HepG2 (cell line): ENCODE results near the gene SNAPC4. TPM values are rescaled to one million over a fixed set of nuclear protein-coding genes. Genes with fewer than 3 reads are reported as not detected.
A peak's percentile ranks its signal among the peaks of the same experiment; 100 is the strongest.

Experiments
- ARID2 ChIP-seq: sonication (generic); formaldehyde crosslinking; IDR thresholded peaks from 2 replicates; pipeline ENCODE4 v1.8.1; 2022; ENCODE audit warnings: mild to moderate bottlenecking, missing genetic modification reagents, borderline replicate concordance
- ASH2L ChIP-seq: fragments of 300-600, 200-600 bp; sonication (generic); IDR thresholded peaks from 2 replicates; pipeline ENCODE4 v1.7.0; 2017; ENCODE audit warnings: low read depth, mild to moderate bottlenecking, moderate library complexity, mixed read lengths, low read length; ENCODE audit not compliant: insufficient read length
- BORCS8-MEF2B ChIP-seq: sonication (generic); formaldehyde crosslinking; IDR thresholded peaks from 2 replicates; pipeline ENCODE4 v1.8.0; 2022; ENCODE audit warnings: mild to moderate bottlenecking, missing genetic modification reagents
- CBFB ChIP-seq: sonication (generic); formaldehyde crosslinking; IDR thresholded peaks from 2 replicates; pipeline ENCODE4 v1.4.0; 2020; ENCODE audit warnings: missing genetic modification reagents
- CC2D1A ChIP-seq: sonication (generic); formaldehyde crosslinking; IDR thresholded peaks from 2 replicates; pipeline ENCODE4 v1.8.1; 2023; ENCODE audit warnings: mild to moderate bottlenecking, missing genetic modification reagents
- KDM5A ChIP-seq: fragments of 200-600 bp; sonication (generic); IDR thresholded peaks from 2 replicates; pipeline ENCODE4 v1.7.0; 2018; ENCODE audit warnings: antibody characterized with exemption, mild to moderate bottlenecking, low read length, borderline replicate concordance
- NFATC3 ChIP-seq: sonication (generic); formaldehyde crosslinking; IDR thresholded peaks from 2 replicates; pipeline ENCODE4 v1.5.1; 2020; ENCODE audit warnings: mild to moderate bottlenecking, missing genetic modification reagents
- NPAS2 ChIP-seq: sonication (generic); formaldehyde crosslinking; IDR thresholded peaks from 2 replicates; pipeline ENCODE4 v1.8.0; 2022; ENCODE audit warnings: mild to moderate bottlenecking, missing genetic modification reagents, borderline replicate concordance
- PCBP1 ChIP-seq: fragments of 200-400 bp; formaldehyde crosslinking; IDR thresholded peaks from 2 replicates; pipeline ENCODE4 v1.6.1; 2017; ENCODE audit warnings: mild to moderate bottlenecking, low read depth, low read length, borderline replicate concordance
- SALL1 ChIP-seq: sonication (generic); formaldehyde crosslinking; IDR thresholded peaks from 2 replicates; pipeline ENCODE4 v1.8.0; 2022; ENCODE audit warnings: mild to moderate bottlenecking, missing genetic modification reagents
- SIN3B ChIP-seq: fragments of 150-350 bp; IDR thresholded peaks from 2 replicates; pipeline ENCODE4 v1.6.1; 2014; ENCODE audit warnings: low read length
- SOX5 ChIP-seq: IDR thresholded peaks from 2 replicates; pipeline ENCODE4 v1.6.1; 2016; ENCODE audit warnings: borderline replicate concordance
- SP5 ChIP-seq: IDR thresholded peaks from 2 replicates; pipeline ENCODE4 v1.6.1; 2016; ENCODE audit warnings: low read depth, borderline replicate concordance
- SRF ChIP-seq: IDR thresholded peaks from 2 replicates; pipeline ENCODE4 v1.6.1; 2011; ENCODE audit warnings: mild to moderate bottlenecking, low read depth, low read length, moderate library complexity
- TOE1 ChIP-seq: sonication (generic); formaldehyde crosslinking; IDR thresholded peaks from 2 replicates; pipeline ENCODE4 v1.4.0; 2020; ENCODE audit warnings: mild to moderate bottlenecking, missing genetic modification reagents
- ZNF121 ChIP-seq: sonication (generic); formaldehyde crosslinking; IDR thresholded peaks from 2 replicates; pipeline ENCODE4 v1.5.0; 2020; ENCODE audit warnings: mild to moderate bottlenecking, missing genetic modification reagents
- ZNF558 ChIP-seq: sonication (generic); formaldehyde crosslinking; IDR thresholded peaks from 2 replicates; pipeline ENCODE4 v1.9.0; 2022; ENCODE audit warnings: mild to moderate bottlenecking, missing genetic modification reagents, borderline replicate concordance
- ZNF672 ChIP-seq: sonication (generic); formaldehyde crosslinking; IDR thresholded peaks from 2 replicates; pipeline ENCODE4 v1.8.1; 2022; ENCODE audit warnings: missing genetic modification reagents
- ZNF776 ChIP-seq: sonication (generic); formaldehyde crosslinking; IDR thresholded peaks from 2 replicates; pipeline ENCODE4 v1.4.0; 2020; ENCODE audit warnings: mild to moderate bottlenecking, missing genetic modification reagents
- polyA plus RNA-seq, 8 experiments: library from polyadenylated mRNA; depleted of rRNA in 3 of 8; stranded (reverse) in 7 of 8; unstranded in 1 of 8; fragments of >200 nt; fragmentation: Illumina TruSeq in 4 of 8; extraction: Trizol in 4 of 8; gene quantifications; 2 replicates each; pipeline versions ENCODE4 v1.2.1 to v1.2.3, GENCODE V29; 2011 to 2016; ENCODE audit warnings: low read depth in 4 of 8, missing spikeins in 1 of 8, mixed read lengths in 1 of 8; ENCODE audit not compliant: insufficient read depth in 1 of 8
- total RNA-seq, 5 experiments: library from RNA; depleted of rRNA; stranded (reverse); fragments of >200 nt; fragmentation: Illumina TruSeq; extraction: Trizol; gene quantifications; 2 replicates each; pipeline ENCODE4 v1.2.3, GENCODE V29; 2016; ENCODE audit warnings: low read depth in 1 of 5
- TF ChIP-seq, protein P1 (sequence below): sonication (generic); formaldehyde crosslinking; IDR thresholded peaks from 2 replicates; pipeline ENCODE4 v1.8.0; 2022; ENCODE audit warnings: mild to moderate bottlenecking, missing genetic modification reagents, moderate library complexity
- TF ChIP-seq, protein P2 (sequence below), 2 experiments: sonication (generic) in 1 of 2; formaldehyde crosslinking in 1 of 2; IDR thresholded peaks; 2 replicates each; pipeline versions ENCODE4 v1.4.0 to v1.6.1; 2018 to 2020; ENCODE audit warnings: missing genetic modification reagents in 2 of 2, borderline replicate concordance in 1 of 2, low read depth in 1 of 2, mild to moderate bottlenecking in 1 of 2, missing biosample characterization in 1 of 2
- TF ChIP-seq, protein P3 (sequence below): IDR thresholded peaks from 2 replicates; pipeline ENCODE4 v1.6.1; 2016; ENCODE audit warnings: low read depth, control low read depth
- TF ChIP-seq, protein P4 (sequence below): IDR thresholded peaks from 2 replicates; pipeline ENCODE4 v1.6.1; 2016; ENCODE audit warnings: missing genetic modification reagents, missing compliant biosample characterization
- TF ChIP-seq, protein P5 (sequence below): sonication (generic); formaldehyde crosslinking; IDR thresholded peaks from 2 replicates; pipeline ENCODE4 v1.4.0; 2020; ENCODE audit warnings: mild to moderate bottlenecking, low read depth, missing genetic modification reagents

SNAPC4 gene
- total and polyA plus RNA-seq, 2 of the 13 experiments (the other 11 are each of a cell fraction or from before 2014, with no cell fraction given) = 2.0 to 6.0 TPM

DNA sequence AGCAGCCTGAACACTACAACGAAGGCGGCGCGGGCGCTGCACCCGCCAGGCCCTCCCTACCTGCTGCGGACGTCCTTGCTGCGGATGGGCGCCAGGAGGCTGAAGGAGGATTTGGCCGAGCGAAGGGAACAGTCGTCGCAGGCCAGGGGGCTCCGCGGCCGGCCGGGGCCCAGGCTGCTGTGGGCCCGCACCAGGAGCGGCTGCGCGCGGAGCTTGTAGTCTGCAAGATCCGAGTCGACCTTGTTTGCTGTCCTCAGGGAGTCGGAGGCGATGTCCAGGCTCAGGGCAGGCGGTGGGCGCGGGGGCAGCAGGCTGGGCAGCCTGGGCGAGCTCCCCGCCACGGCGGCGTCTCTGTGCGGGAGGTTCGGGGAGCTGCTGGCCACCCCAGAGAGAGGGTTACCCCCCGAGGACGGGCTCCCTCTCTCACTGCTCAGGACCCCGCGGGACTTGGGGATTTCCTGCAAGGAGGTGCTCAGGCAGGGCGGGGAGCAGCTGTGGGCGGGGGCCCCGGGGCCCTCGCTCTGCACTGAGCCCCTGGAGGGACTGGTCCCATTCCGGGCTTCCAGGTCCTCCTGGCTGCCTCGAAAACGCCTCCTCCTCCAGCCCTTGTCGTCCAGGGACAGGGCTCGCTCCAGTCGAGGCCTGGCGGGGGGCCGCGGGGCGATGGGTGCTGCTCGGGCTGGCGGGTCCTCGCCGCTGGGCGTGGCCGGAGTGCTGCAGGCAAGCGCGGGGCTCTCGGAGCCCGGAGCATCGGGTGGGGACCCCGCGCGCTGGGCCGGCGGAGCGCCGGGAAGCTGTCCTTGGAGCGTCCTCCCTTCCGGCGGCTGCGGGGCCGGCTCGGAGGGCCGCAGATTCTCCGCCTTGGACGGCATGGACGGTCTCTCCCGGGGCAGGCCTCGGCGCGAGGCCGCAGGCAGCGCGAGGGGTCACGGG lies 38.8 kb upstream of the SNAPC4 start (continued):
- TF ChIP-seq KDM5A (no peak), NFATC3 (CRISPR knock-in tag) (no peak), TOE1 (CRISPR knock-in tag) (no peak), ZNF121 (CRISPR knock-in tag) (no peak), ZNF672 (CRISPR knock-in tag) (no peak), PCBP1 (no peak), BORCS8-MEF2B (CRISPR knock-in tag) (0 out of 2 replicates have a peak, but pooled peaks have one; percentile 18), ARID2 (CRISPR knock-in tag) (no peak), SOX5 (no peak), ASH2L (no peak), SALL1 (CRISPR knock-in tag) (0 out of 2 replicates have a peak, but pooled peaks have one; percentile 35), CBFB (no peak), SRF (no peak), NPAS2 (CRISPR knock-in tag) (no peak), SIN3B (no peak), ZNF776 (CRISPR knock-in tag) (peak; percentile 65; the same call in 1 of the 2 replicates), CC2D1A (CRISPR knock-in tag) (no peak), SP5 (CRISPR knock-in tag) (no peak), ZNF558 (CRISPR knock-in tag) (0 out of 2 replicates have a peak, but pooled peaks have one; percentile 57)
- TF ChIP-seq, protein P1, sequence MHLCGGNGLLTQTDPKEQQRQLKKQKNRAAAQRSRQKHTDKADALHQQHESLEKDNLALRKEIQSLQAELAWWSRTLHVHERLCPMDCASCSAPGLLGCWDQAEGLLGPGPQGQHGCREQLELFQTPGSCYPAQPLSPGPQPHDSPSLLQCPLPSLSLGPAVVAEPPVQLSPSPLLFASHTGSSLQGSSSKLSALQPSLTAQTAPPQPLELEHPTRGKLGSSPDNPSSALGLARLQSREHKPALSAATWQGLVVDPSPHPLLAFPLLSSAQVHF = 0 out of 2 replicates have a peak, but pooled peaks have one; percentile 45
- TF ChIP-seq, protein P2, sequence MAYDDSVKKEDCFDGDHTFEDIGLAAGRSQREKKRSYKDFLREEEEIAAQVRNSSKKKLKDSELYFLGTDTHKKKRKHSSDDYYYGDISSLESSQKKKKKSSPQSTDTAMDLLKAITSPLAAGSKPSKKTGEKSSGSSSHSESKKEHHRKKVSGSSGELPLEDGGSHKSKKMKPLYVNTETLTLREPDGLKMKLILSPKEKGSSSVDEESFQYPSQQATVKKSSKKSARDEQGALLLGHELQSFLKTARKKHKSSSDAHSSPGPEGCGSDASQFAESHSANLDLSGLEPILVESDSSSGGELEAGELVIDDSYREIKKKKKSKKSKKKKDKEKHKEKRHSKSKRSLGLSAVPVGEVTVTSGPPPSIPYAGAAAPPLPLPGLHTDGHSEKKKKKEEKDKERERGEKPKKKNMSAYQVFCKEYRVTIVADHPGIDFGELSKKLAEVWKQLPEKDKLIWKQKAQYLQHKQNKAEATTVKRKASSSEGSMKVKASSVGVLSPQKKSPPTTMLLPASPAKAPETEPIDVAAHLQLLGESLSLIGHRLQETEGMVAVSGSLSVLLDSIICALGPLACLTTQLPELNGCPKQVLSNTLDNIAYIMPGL (CRISPR knock-in tag; IDR thresholded peaks at IDR 0.05; ENCODE audit: borderline replicate concordance in 1 of 2, low read depth in 1 of 2) = peak in 1 of 2 experiments; percentile 49; a peak in 2 of 4 replicates
- TF ChIP-seq, protein P3, sequence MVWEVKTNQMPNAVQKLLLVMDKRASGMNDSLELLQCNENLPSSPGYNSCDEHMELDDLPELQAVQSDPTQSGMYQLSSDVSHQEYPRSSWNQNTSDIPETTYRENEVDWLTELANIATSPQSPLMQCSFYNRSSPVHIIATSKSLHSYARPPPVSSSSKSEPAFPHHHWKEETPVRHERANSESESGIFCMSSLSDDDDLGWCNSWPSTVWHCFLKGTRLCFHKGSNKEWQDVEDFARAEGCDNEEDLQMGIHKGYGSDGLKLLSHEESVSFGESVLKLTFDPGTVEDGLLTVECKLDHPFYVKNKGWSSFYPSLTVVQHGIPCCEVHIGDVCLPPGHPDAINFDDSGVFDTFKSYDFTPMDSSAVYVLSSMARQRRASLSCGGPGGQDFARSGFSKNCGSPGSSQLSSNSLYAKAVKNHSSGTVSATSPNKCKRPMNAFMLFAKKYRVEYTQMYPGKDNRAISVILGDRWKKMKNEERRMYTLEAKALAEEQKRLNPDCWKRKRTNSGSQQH (CRISPR knock-in tag) = no peak
- TF ChIP-seq, protein P4, sequence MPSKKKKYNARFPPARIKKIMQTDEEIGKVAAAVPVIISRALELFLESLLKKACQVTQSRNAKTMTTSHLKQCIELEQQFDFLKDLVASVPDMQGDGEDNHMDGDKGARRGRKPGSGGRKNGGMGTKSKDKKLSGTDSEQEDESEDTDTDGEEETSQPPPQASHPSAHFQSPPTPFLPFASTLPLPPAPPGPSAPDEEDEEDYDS = no peak
- TF ChIP-seq, protein P5, sequence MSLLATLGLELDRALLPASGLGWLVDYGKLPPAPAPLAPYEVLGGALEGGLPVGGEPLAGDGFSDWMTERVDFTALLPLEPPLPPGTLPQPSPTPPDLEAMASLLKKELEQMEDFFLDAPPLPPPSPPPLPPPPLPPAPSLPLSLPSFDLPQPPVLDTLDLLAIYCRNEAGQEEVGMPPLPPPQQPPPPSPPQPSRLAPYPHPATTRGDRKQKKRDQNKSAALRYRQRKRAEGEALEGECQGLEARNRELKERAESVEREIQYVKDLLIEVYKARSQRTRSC = no peak
